PFSK-1 (cell line): Measurements from ENCODE around the gene IFI30.

Source experiments
- FOXP2 ChIP-seq: optimal IDR thresholded peaks from 2 replicates; pipeline ENCODE3; 2011; ENCODE audit warnings: borderline replicate concordance, control low read depth, inconsistent platforms; ENCODE audit not compliant: insufficient read depth; ENCODE audit errors: extremely low read length, extremely low read depth
- POLR2AphosphoS5 ChIP-seq: IDR thresholded peaks from 2 replicates; pipeline ENCODE4 v1.6.1; 2012; ENCODE audit warnings: low read depth, mild to moderate bottlenecking, control low read depth, low read length, moderate library complexity
- SIN3A ChIP-seq: IDR thresholded peaks from 2 replicates; pipeline ENCODE4 v1.6.1; 2012; ENCODE audit warnings: mild to moderate bottlenecking, low read length, moderate library complexity, borderline replicate concordance; ENCODE audit not compliant: insufficient read depth
- TAF1 ChIP-seq: IDR thresholded peaks from 2 replicates; pipeline ENCODE4 v1.6.1; 2012; ENCODE audit warnings: low read length, control low read depth, borderline replicate concordance; ENCODE audit not compliant: insufficient read depth
- TF ChIP-seq, protein P1 (sequence below), 2 experiments: IDR thresholded peaks; 2 replicates each; pipeline versions ENCODE4 v1.6.1 to v1.8.0; 2011 to 2012; ENCODE audit warnings: low read depth in 2 of 2, low read length in 2 of 2, control low read depth in 1 of 2, inconsistent platforms in 1 of 2, mild to moderate bottlenecking in 1 of 2, moderate library complexity in 1 of 2; ENCODE audit not compliant: insufficient read depth in 1 of 2

Gene IFI30

DNA sequence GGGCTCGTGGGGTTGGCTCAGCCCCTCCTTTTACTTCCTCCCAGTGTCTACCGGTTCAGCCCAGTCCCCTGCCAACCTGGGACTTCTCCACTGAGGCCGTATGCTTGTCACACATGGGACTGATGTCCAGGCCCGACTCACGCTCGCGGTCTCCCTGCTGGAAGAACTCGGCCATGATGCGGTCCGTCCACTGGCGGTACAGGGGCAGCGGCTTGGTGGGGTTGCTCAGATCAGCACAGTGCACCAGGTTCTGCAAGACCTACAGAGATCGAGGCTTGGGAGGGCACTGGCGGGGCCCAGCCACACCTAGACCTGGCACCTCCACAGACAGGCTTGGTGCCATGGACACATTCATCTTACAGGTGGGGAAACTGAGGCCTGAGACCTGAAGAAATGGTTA is 38.1 kb downstream of the IFI30 start:
- no peak for TF ChIP-seq POLR2AphosphoS5
- TF ChIP-seq TAF1: no peak
- TF ChIP-seq, protein P1, sequence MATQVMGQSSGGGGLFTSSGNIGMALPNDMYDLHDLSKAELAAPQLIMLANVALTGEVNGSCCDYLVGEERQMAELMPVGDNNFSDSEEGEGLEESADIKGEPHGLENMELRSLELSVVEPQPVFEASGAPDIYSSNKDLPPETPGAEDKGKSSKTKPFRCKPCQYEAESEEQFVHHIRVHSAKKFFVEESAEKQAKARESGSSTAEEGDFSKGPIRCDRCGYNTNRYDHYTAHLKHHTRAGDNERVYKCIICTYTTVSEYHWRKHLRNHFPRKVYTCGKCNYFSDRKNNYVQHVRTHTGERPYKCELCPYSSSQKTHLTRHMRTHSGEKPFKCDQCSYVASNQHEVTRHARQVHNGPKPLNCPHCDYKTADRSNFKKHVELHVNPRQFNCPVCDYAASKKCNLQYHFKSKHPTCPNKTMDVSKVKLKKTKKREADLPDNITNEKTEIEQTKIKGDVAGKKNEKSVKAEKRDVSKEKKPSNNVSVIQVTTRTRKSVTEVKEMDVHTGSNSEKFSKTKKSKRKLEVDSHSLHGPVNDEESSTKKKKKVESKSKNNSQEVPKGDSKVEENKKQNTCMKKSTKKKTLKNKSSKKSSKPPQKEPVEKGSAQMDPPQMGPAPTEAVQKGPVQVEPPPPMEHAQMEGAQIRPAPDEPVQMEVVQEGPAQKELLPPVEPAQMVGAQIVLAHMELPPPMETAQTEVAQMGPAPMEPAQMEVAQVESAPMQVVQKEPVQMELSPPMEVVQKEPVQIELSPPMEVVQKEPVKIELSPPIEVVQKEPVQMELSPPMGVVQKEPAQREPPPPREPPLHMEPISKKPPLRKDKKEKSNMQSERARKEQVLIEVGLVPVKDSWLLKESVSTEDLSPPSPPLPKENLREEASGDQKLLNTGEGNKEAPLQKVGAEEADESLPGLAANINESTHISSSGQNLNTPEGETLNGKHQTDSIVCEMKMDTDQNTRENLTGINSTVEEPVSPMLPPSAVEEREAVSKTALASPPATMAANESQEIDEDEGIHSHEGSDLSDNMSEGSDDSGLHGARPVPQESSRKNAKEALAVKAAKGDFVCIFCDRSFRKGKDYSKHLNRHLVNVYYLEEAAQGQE (IDR thresholded peaks at IDR 0.05; ENCODE audit: insufficient read depth in 1 of 2, low read depth in 2 of 2, low read length in 2 of 2): no peak
- TF ChIP-seq FOXP2: no peak
- no peak for TF ChIP-seq SIN3A

DNA sequence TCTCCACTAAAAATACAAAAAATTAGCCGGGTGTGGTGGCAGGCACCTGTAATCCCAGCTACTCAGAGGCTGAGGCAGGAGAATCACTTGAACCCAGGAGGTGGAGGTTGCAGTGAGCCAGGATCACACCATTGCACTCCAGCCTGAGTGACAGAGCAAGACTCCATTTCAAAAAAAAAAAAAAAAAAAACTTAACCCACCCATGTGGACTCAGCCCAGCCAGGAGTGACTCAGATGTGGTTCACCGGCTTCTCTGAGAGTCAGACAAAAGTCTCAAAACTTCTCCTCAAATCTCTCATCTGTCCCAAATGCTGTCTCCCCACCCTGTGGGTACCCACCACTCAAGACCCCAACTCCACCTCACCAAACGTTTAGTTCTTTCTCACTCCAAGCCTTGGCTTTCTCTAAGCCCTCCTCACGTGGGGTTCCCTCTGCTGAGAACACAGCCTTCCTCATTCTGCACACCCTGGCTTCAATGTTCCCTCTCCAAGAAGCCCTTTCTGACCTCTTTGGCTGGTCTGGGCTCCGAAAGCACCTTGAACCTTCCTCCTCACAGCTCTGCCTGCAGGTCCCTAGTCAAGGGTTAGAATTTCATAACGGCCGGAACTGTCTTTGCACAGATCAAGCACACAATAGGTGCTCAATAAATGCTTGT is 41.3 kb downstream of the IFI30 start:
- TF ChIP-seq, protein P1 (IDR thresholded peaks at IDR 0.05; ENCODE audit: insufficient read depth in 1 of 2, low read depth in 2 of 2, low read length in 2 of 2): no peak

DNA sequence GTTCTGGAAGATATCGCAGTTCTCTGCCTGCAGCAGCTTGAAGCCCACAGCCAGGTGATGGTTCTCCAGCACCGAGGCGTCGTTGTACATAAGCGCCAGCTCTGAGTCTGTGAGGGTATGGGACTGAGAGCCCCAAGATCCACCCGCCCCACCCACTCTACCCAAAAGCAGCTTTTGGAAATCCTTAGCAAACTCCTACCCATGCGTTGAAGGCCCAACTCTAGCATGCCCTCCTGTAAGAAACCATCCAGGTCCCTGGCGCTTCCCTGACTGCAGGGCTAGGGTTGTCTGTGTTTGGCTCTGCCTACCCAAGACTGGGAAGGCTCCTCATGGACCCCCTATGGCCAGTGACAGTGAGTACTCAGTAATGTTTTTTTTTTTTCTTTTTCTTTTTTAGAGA is 43.2 kb downstream of the IFI30 start:
- TF ChIP-seq FOXP2 (no peak), TAF1 (no peak), POLR2AphosphoS5 (no peak), SIN3A (no peak)
- TF ChIP-seq, protein P1 (IDR thresholded peaks at IDR 0.05; ENCODE audit: insufficient read depth in 1 of 2, low read depth in 2 of 2, low read length in 2 of 2): no peak

DNA sequence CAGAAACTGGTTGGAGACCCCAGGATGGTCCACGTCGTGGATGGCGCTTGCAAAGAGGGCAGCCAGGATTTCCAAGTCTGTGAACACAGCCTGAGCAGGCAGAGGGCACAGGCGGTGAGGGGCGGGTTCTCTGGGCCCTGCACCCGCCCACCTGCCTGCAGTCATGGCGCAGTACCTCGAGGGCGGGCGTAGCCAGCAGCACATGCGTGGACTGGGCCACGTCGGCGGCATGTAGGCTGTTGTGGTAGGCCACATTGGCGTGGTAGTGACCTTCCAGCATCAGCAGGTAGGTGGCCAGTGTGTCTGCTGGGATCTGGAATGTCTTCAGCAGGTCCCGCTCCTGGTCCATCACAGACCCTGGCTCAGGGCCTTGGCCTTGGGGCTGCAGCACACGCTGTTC is 44.5 kb downstream of the IFI30 start:
- TF ChIP-seq TAF1 (no peak), FOXP2 (no peak), POLR2AphosphoS5 (no peak), SIN3A (no peak)
- TF ChIP-seq, protein P1 (IDR thresholded peaks at IDR 0.05; ENCODE audit: insufficient read depth in 1 of 2, low read depth in 2 of 2, low read length in 2 of 2): no peak

DNA sequence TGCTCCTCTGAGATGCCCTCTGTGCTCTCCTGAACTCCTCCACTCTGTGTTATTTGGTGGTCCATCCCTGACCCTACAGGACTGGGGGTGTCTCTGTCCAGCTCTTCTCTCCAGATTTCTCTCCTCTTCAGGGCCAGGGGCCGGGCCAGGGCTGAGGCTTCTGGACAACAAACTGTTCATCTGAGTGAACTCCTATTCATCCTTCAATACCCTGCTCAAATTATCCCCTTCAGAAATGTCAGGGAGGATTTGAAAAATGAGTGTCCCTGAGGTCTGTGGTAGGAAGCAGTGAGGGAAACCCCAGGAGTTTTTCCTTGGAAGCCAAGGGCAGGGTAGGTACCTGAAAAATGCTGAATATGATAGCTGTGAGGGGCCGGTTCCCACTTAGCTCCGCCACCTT is 45.0 kb downstream of the IFI30 start:
- TF ChIP-seq FOXP2 (no peak), TAF1 (no peak), POLR2AphosphoS5 (no peak), SIN3A (no peak)
- TF ChIP-seq, protein P1 (IDR thresholded peaks at IDR 0.05; ENCODE audit: insufficient read depth in 1 of 2, low read depth in 2 of 2, low read length in 2 of 2): no peak
